Measurements from ENCODE around the gene FAM20C. TPM values are rescaled to one million over a fixed set of nuclear protein-coding genes. Genes with fewer than 3 reads are reported as not detected.
"Not testable (repeated sequence)": the region's sequence is repeated elsewhere in the genome, so short reads cannot be mapped to it uniquely, and the experiment has no call there.

FAM20C gene
- polyA plus RNA-seq, 1 donor, result 32.0 TPM

DNA sequence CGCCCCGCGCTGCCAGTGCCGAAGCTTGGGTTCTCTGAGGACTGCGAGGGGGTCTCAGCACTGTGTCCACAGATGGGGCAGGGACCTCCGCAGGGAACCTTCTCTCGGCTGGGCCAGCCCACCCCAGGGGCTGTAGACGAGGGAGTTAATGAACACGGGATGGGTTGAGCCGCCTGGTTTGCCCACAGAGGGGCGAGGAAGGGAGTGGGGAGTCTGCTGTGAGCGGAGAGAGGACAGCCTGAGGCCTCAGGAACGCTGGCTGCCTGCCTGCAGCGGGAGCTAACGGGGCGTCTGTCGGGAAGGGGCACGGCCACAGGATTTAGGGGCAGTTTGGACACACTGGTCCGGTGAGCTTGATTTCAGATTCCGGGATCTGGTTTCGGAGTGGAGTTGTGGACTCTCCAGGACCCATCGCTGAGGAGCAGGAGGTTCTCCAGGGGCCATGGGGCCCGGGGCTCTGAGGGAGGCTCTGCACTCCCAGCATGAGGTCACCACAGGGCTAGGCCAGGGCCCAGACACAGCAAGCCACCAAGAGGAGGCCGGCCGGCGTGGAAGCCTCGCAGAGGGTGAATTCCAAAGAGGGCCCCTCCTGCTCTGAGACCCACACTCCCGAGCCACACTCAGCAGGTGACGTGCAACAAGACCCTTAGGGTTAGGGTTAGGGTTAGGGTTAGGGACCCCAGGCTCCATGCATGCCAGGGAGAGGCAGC lies 19.0 kb upstream of the FAM20C start:
- DNase-seq (ENCODE audit: low read depth), result no peak

DNA sequence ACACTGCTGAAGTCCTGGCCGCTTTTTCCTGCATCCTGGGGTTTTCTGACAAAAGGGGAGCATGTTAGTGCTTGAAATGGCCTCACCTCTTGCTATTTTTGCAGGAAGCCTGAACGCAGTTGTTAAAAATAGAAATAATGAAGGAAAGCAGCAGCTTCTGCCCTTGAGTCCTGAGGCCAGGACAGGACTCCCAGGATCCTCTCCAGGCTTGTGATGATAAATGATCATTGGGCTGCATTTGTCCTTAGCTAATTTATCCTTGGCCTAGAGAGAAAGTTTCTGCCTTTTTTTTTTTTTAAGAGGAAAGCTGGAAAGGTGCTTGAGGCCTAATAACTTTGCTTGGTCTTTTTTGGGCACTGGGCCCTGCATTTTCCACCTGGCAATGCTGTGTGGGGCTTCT lies 17.7 kb upstream of the FAM20C start:
- DNase-seq (ENCODE audit: low read depth), result no peak

DNA sequence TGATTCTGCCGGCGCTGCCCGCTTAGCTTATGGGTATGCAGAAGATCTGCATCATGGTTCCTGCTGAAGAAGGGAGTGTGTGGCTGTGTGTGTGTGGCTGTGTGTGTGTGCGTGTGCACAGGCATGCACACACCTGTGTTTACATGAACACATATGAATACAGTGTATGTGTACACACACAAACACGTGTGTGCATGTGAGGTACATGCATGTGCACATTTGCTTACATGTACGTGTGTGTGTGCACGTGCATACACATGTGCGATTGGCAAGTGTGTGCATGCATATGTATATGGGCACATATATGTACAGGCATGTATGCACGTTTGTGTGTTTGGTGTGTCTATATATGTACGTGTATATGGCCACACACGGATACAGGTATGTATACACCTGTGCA lies 16.4 kb upstream of the FAM20C start:
- DNase-seq (ENCODE audit: low read depth), result no peak

DNA sequence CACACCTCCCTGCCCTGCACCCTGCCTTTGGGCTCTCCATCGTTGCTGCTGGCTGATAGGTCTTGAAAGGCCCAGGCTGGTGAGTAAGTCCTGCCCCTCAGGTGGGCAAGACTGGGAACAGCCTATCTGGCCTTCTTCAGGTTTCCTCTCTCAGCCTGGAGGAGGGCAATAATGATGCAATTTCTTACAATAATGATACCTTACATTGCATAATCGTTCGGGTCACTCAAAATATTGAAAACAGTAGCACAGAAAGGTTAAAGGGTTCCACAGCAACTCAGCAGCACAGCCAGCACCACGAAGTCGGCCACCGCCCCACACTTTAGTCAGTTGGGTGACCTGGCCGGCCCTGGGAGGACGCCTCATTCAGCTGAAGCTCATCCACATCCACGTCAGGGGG lies 16.0 kb upstream of the FAM20C start:
- DNase-seq (ENCODE audit: low read depth), result no peak

DNA sequence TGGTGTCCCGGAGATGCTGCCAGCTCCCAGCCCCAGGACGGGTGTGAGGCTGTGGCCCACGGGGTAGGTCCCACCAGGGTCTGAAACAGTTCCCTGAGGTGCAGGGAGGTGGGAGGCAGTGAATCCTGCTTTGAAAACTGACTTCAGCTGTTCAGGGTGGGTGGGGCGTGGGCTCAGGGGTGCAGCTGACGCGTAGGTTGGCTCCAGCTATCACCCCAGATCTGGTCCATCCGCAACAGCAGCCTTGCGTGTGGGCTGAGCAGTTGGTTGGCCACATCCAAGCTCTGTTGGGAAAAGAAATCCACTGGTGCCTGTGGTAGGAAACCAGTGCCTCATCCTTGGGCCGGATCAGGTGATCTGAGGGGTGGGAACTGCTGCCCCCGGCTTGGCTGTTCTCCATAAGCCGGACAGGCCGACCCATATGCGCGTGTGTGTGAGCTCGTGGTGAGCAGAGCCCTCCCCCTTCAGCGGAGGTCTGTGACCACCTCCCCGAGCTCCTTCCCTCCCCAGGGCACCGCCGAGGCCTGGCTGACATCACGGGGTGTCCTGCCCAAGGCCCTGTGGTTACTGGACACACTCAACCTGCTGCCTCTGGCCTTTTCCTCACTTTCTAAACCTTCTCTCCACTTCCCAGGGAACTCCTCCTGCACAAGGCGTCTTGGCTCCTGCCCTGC lies 15.4 kb upstream of the FAM20C start:
- no peak for DNase-seq (ENCODE audit: low read depth)

DNA sequence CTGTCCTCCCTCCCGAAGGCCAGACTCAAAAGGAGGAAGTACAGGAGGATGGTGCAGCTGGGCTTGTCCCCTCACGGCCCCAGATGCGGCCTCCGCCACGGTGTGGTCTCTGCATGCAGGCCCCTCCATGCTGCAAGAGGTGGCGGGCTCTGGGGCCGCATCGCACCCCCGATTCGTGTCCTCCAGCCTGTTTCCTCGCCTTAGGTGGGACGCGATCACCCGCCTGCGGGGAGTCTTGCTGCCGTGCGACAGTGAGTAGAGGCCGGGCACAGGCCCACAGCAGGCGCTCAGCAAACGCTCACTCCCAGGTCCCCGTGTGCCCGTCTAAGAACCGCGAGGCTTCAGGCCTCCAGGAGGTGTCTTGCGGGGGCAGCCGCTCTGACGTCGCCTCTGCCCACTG lies 13.9 kb upstream of the FAM20C start:
- DNase-seq (ENCODE audit: low read depth), result no peak

DNA sequence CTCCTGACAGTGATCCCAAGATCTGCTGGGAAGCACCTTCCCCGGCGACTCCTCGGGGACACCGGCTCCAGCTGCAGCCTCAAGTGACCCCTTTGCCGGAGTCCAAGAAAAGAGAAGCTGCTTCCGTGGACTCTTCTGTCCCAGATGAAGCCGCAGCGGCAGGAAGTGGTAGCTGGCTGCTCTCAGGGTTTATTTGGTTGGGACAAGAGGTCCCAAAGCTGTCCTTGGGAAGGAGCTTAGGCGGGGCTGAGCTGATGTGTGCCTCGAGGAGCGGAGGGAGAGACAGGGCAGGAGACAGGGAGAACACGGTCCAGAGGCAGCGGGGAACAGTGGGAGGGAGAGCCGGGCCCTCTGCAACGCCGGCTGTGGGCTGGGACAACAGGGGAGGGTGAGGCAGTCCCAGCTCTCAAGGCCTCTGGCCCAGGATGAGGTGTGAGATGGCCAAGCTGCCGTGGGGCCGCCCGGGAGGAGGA lies 13.1 kb upstream of the FAM20C start:
- no peak for DNase-seq (ENCODE audit: low read depth)

DNA sequence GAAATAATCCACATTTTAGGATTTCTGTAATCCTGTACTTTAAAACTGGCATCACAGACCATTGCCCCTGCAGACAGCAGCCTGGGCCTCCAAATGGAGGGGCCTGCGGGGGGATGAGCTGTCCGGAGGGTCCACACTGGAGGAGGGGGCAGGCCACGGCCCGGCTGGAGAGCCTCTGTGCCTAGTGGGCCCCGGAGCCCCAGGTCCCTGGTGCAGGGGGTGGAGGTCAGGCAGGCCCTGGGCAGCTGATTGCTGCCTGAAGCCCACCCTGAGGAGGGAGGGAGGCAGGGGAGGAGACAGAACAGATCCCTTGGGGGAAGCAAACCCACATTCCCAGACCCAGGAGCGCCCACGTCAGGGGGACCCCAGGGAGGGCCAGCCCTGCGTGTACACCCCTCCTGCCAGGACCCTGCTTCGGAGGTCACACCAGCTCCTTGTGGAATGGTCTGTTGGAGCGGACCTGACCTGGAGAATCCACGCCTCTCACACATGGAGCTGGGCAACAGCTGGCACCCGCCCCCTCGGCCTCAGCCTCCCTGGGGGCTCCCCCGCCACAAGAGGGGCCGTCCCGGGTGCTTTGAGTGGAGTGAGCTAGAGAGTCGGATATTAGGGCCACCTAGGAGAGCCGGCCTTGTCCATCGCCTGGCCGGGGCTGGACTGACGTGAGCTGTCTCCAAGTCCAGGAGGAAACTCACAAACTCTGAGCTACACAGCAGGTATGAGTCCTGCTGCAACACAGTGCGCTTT lies 12.2 kb upstream of the FAM20C start:
- no peak for DNase-seq (ENCODE audit: low read depth)

DNA sequence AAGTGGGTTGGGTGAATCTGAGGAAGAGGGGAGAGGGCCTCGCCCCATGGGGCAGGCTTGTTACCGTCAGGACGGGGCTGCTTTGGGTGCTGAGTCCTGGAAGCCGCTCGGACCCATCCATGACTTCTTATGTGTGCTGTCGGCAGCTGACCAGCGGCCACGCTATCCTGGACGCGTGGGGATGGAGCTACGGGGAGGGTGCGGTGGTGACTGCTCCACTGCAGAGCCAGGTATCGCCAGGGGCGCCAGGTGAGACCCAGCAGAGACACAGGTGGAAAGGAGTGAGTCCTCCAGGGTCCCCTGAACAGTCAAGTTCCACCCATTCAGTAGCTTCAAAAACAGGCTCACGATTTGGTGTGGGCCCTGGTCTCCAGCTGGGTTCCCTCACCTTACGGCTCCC lies 10.6 kb upstream of the FAM20C start:
- DNase-seq (ENCODE audit: low read depth), result no peak

DNA sequence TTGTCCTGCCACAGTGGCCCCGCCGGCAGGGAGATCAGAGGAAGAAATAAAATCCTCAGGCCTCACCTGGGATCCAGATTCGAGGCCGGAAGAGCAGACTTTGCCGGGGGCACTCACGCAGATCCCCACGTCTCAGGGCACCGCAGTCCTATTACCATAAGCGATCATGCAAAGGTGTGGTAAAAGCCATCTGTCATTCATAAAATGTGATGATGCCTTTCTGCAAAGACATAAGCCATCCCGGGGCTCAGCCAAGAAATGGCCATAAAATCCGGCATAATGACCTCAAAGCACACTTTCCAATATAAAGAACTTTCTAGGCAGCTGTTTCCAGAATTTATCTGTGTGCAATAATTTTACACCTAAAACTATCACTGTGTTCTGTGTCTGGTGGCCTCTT lies 9.9 kb upstream of the FAM20C start:
- DNase-seq (ENCODE audit: low read depth), result not testable (repeated sequence)

DNA sequence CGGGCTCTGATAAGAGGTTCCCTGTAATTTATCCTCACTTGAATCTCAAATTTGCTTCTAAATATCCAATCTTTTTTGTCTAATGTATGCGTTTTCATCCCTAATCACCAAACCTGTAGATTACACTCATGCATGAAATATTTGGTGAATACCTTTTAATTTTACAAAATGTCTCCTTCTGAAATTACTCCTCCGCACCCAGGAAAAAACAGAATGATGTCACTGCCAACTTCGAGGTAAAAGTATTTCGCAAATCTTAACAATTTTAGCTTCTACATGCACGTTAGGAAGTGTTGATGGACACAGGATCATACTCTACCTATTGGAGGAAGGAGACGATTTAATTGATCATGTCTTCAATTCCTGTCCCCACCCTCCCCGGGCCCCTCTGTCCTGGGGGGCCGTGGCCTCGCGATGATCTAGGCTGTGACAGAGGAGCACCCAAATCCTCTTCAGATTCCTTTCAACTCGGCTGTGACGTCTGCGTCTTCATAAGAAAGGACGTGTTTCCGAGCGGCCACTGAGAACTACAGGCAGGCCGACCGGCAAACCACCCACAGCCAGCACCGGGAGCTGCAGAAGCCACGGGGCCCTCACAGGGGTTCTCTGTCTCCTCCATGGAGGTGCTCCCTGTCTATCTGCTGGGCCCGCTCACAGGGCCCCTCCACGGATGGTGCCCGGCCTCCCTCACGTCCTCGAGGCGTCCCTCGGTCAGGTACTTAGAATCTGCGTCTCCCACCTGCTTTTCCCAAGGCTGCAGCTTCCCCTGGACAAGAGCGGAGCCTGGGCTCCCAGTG lies 8.7 kb upstream of the FAM20C start:
- DNase-seq (ENCODE audit: low read depth), result no peak

DNA sequence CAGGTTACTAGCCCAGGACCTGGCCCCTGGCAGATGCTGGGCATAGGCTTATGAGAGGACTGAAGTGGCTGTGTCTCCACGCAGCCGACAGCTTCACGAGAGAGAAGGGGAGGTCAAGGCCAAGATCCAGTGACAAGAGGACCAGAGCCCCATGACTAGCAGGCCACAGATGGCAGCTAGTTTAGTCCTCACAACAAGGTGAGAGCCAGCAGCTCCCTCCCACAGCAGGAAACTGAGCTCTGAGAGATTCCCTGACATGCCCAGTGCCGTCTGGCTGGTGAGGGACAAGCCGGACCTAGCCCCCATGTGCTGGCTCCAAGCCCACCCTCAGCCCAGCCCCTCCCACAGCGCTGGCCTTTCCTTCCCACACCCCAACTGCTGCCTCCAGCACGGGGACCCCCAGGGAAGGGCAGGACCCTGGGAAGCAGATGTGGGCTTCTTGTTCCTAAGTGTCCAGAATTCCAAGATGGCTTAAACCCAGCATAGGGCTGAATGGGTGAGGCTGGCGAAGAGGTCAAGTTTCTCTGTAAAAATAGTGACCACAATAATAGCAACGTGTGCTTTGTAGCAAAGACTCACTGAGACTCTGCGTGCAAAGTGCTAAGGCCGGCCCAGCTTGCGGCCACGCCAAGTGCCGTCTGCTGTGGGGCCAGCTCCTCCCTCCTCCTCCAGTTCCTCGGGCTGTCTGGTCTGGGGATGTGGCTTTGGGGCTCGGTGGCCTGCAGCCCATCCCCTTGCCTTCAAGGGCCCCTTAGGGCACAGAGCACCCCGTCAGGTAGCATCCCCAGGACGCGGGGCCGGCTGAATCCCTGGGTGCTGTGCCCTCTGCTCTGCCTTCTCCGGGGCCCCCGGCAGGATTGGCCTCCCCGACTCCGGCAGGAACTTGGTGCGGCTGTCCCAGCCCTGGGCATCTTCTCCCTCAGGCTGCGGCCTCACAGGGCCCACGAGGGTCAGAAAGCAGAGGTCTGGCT lies 7.8 kb upstream of the FAM20C start:
- DNase-seq (ENCODE audit: low read depth), result no peak

DNA sequence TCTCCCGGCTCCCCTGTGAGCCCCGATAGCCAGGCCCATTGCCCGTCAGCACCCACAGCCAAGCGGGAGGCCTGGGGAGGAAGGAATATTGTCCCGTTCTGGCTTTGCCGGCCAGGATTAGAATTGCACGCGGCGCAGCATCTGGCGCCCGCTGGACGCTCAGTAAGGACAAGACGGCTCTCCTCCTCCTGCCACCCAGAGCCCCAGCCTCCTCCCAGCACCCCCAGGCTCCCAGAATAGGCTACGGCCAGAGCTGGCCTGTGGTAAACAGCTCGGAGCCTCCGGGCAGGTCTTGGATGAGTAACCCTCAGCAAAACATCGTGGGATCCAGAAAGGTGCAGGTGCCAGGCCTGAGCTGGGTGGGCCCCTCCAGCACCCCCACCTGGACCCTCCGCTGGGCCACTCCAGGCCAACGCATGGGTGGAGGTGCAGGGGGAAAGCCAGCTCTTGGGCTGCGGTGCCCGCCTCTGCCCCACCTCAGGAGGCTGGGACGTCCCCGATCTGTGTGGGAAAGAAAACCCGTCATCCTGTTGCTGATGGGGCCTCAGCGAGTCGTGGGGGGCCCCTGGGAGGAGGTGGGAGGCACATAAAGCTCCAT lies 5.8 kb upstream of the FAM20C start:
- DNase-seq (ENCODE audit: low read depth), result no peak

DNA sequence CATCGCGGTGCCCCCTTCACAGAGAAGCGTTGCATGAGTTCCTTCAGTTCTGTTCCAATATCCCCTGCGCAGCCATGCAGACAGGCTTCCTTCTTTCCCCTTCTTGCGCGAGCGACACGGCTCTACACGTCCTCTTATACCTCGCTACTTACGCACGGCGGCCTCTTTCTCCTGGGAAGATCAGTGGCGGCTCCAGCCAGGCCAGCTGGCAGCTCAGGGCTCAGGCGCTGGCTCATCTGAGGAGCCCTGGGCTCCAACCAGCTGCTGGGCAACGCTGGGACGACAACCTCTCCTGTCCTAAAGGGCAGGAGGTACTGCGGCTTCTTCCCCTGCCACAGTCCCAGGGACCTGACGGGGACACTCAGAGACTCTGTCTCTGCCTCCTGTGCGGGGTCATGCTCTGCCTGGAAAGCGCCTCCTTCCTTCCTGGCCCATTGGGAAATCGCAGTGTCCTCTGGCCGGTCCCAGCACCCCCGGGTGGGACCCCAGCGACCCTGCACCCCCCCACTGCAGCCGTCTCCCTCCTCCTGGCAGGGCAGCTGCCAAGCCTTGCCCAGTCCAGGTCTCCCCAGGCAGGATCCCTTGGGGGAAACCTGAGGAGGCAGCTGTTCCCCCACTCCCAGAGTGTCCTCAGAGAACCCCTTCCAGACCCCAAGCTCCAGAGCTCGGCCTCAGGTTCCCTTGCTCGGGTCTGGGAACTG lies 5.0 kb upstream of the FAM20C start:
- no peak for DNase-seq (ENCODE audit: low read depth)

DNA sequence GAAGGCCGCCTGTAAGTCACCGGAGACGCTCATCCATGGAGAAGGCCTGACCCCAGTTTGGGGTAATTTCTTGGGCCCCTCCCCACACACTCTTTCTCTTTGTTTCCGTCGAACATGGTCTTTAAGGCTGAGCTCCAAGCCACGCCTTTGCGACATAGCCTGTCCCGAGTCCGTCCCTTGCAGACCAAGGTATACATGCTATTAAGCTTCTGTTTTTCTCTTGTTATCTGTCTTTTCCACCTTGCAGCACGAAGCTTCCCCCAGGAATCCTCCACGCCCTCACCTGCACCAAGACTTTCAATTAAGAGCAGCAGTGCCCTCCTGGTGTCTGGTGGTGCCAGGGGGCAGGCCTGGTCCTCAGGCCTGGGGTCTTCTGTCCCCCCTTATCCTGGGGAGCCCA lies 4.2 kb upstream of the FAM20C start:
- no peak for DNase-seq (ENCODE audit: low read depth)

DNA sequence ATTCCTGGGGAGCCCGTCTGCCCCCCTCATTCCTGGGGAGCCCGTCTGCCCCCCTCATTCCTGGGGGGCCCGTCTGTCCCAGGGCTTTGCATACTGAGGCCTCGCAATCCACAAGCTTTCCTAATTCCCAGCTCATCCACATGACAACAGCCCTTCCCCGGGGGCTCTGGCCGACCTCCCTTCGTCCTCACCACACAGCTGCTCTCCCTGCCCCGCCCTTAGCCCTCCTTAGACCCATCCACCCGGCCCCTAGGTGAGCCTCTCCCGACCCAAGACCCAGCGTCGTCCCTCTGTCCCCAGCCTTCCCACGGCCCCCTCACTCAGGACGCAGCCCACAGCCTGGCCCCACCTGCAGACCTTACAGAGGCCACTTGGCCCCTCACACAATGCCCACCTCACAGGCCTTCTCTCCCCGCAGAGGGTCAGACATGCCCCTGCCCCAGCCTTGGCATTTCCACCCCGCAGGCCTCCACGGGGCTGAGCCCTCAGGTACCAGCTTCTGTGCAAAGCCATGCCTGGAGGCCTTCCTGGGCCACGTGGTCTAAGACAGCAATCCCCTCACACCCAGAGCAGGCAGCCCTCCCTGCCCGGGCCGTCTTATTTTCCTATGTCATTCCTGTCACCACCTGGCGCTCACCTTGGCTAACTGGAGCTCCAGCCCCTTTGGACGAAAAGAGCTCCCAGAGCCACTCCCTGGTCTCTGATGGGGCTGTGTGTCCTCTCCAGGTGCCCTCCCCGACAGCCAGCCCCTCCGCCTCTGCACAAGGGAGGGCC lies 3.5 kb upstream of the FAM20C start:
- no peak for DNase-seq (ENCODE audit: low read depth)

DNA sequence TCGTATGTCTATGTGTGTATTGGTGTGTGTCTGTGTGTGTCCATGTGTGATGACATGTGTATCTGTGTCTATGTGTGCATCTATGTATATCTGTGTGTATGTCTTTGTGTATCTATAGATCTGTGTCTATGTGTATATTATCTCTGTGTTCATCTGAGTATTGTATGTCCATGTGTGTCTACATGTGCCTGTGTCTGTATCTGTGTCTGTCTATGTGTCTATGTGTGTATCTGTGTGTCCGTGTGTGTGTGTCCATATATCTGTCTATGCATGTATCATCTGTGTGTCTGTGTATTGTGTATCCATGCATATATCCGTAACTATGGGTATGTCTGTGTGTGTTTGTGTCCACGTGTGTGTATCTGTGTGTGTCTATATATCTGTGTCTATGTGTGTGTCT lies 2.7 kb upstream of the FAM20C start:
- no peak for DNase-seq (ENCODE audit: low read depth)

DNA sequence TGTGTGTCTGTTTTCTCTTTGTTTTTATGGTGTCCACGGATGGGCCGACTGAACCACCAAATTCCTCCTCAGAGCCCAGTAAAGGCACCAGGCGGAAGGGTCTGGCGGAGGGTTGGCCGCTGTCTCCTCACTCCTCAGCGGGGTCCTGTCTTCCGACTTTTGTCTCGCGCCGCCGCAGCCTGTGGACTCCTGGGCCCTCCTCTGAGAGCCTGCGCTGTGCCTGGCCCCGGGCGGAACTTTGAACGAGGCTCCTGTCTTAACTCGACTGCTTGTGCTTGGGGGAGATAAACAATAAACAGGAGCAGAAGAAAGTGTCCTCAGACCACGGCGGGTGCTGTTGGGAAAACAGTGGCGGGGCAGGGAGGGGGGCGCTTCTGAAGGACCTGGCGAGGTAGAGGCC lies 2.2 kb upstream of the FAM20C start:
- no peak for DNase-seq (ENCODE audit: low read depth)
